Upper lobe of left lung (tissue), 6 donors: ENCODE data around the gene ZNF143. TPM values are rescaled to one million over a fixed set of nuclear protein-coding genes. Genes with fewer than 3 reads are reported as not detected.
A peak's percentile ranks its signal among the peaks of the same experiment; 100 is the strongest.

Experiments
- ATAC-seq, 2 donors: fragments of 200-7000 bp; cut with Tn5 transposase; one replicate each; pipeline ENCODE4 v1.9.1; 2022; ENCODE audit warnings: mild to moderate bottlenecking in 2 of 2, moderate library complexity in 2 of 2; ENCODE audit not compliant: low FRiP score in 2 of 2
- DNase-seq, 2 donors: peaks; one replicate each; pipeline ENCODE4 v3.0.0-alpha.2; 2019 to 2020
- H3K27ac ChIP-seq, 4 donors: fragments of 200-600 bp; sonication (generic); one replicate each; pipeline ENCODE4 v1.5.1; 2016 to 2019
- H3K27me3 ChIP-seq, 4 donors: fragments of 200-600 bp; sonication (generic); one replicate each; pipeline ENCODE4 v1.5.1; 2017 to 2019
- H3K36me3 ChIP-seq, 4 donors: fragments of 200-600 bp; sonication (generic); one replicate each; pipeline ENCODE4 v1.5.1; 2016 to 2019
- H3K4me1 ChIP-seq, 4 donors: fragments of 200-600 bp; sonication (generic); one replicate each; pipeline ENCODE4 v1.5.1; 2018 to 2019
- H3K4me3 ChIP-seq, 4 donors: fragments of 200-600 bp; sonication (generic); one replicate each; pipeline ENCODE4 v1.5.1; 2017 to 2019; ENCODE audit warnings: mild to moderate bottlenecking in 2 of 4, moderate library complexity in 1 of 4
- H3K9me3 ChIP-seq, 4 donors: fragments of 200-600 bp; sonication (generic); one replicate each; pipeline ENCODE4 v1.5.1; 2018 to 2019
- CTCF ChIP-seq, 6 experiments: fragments of 450-650 bp in 4 of 6; fragments of 200-600 bp in 2 of 6; sonication (generic) in 2 of 6; IDR thresholded peaks; one replicate each; pipeline ENCODE4 v1.5.1; 2016 to 2019; ENCODE audit warnings: antibody characterized with exemption in 6 of 6
- EP300 ChIP-seq, 4 donors: sonication (generic); formaldehyde crosslinking; IDR thresholded peaks; one replicate each; pipeline ENCODE4 v1.5.1; 2017; ENCODE audit warnings: antibody characterized with exemption in 4 of 4, control low read depth in 2 of 4
- POLR2A ChIP-seq, 4 donors: fragments of 450-650 bp; IDR thresholded peaks; one replicate each; pipeline ENCODE4 v1.5.1; 2016 to 2017; ENCODE audit warnings: antibody characterized with exemption in 4 of 4, mild to moderate bottlenecking in 2 of 4
- POLR2AphosphoS5 ChIP-seq, 2 donors: sonication (generic); formaldehyde crosslinking; IDR thresholded peaks; one replicate each; pipeline ENCODE4 v1.5.1; 2017; ENCODE audit warnings: antibody characterized with exemption in 2 of 2
- WGBS, 2 donors: methylation state at CpG; one replicate each; pipeline ENCODE4 v1.1.5; 2017 to 2018; 5-methylcytosine and 5-hydroxymethylcytosine counted together
- total RNA-seq, 6 donors: library from RNA; depleted of rRNA in 4 of 6; stranded (reverse); fragments of >200 nt in 4 of 6; gene quantifications; one replicate each; pipeline versions ENCODE4 v1.1.0 to v1.2.1, GENCODE V29; 2016 to 2021
- donor health status: DM: no; HTN: no; CAD: no; lungs with moderate emphysema.
- donor health status: DM: no; HTN: yes; CAD: no; lungs with severe emphysema.

The ZNF143 gene
- total RNA-seq = 10 to 100 TPM; 17.5 to 45.1 (median 23.9) TPM

- DNase-seq = peak in 1 of 2 donors; percentile 99
- ATAC-seq = peak; percentile 97 to 99
- TF ChIP-seq POLR2A (IDR thresholded peaks at IDR 0.05) (peak; percentile 88 to 97 (median 94)), CTCF (IDR thresholded peaks at IDR 0.05) (peak in 3 of 6 experiments; percentile 21 to 48 (median 38)), EP300 (IDR thresholded peaks at IDR 0.05) (peak in 1 of 4 donors; percentile 61), POLR2AphosphoS5 (IDR thresholded peaks at IDR 0.05) (peak; percentile 98 to 99)
- H3K27ac ChIP-seq = peak within 1 kb of the TSS; percentile 99
- no peaks in the 10 kb centered on the region for H3K9me3 ChIP-seq
- peak within 1 kb of the TSS; percentile 63 to 90 (median 74) for H3K4me3 ChIP-seq
- H3K36me3 ChIP-seq = no peaks in the 10 kb centered on the region
- no peaks in the 10 kb centered on the region for H3K27me3 ChIP-seq
- 0% methylated on average over 25 to 33 of the region's 45 CpGs for WGBS, 2 donors
- H3K4me1 ChIP-seq = peaks cover 15 to 23% (median 19%) of the 10 kb centered on the region in 4 donors
These were observed at the start of gene ZNF143 for GRCh38 chr11:9460322-9461062. Gene ZNF143, plus strand, starts transcription at chr11:9461012. Its CDS starts 10,297 bp downstream, at chr11:9471309.

GRCh38 chr11:9428706-9429105 lies 32.1 kb upstream of the ZNF143 start:
- Histone ChIP-seq H3K4me1 (no peaks in the 10 kb centered on the region), H3K36me3 (peaks cover 18 to 100% (median 77%) of the 10 kb centered on the region in 4 donors), H3K4me3 (no peak overlapping the region), H3K27ac (no peak overlapping the region), H3K9me3 (no peaks in the 10 kb centered on the region), H3K27me3 (no peaks in the 10 kb centered on the region)
- 71 to 88% methylated on average over 1 of the region's 1 CpG for WGBS, 2 donors
- TF ChIP-seq POLR2AphosphoS5 (IDR thresholded peaks at IDR 0.05) (no peak), EP300 (IDR thresholded peaks at IDR 0.05) (no peak), CTCF (IDR thresholded peaks at IDR 0.05) (no peak), POLR2A (IDR thresholded peaks at IDR 0.05) (no peak)
- DNase-seq (no peak), ATAC-seq (no peak)

- Histone ChIP-seq H3K9me3 (no peaks in the 10 kb centered on the region), H3K27me3 (no peaks in the 10 kb centered on the region), H3K36me3 (peaks cover 35 to 99% (median 82%) of the 10 kb centered on the region in 4 donors), H3K4me3 (no peak overlapping the region), H3K27ac (no peak overlapping the region), H3K4me1 (no peaks in the 10 kb centered on the region)
- DNase-seq = no peak
- TF ChIP-seq CTCF (IDR thresholded peaks at IDR 0.05) (no peak), POLR2A (IDR thresholded peaks at IDR 0.05) (no peak), EP300 (IDR thresholded peaks at IDR 0.05) (no peak), POLR2AphosphoS5 (IDR thresholded peaks at IDR 0.05) (no peak)
- 92% methylated on average over 4 of the region's 4 CpGs for WGBS, 2 donors
- no peak for ATAC-seq
These were observed 22.2 kb upstream of the ZNF143 start for GRCh38 chr11:9438611-9439010.

GRCh38 chr11:9446230-9446629 lies 14.6 kb upstream of the ZNF143 start:
- no peak overlapping the region for H3K27ac ChIP-seq
- peaks cover 16 to 51% (median 39%) of the 10 kb centered on the region in 4 donors for H3K36me3 ChIP-seq
- H3K4me3 ChIP-seq = no peak overlapping the region
- no peak for TF ChIP-seq POLR2AphosphoS5 (IDR thresholded peaks at IDR 0.05)
- TF ChIP-seq POLR2A (IDR thresholded peaks at IDR 0.05) = no peak
- TF ChIP-seq EP300 (IDR thresholded peaks at IDR 0.05) = no peak
- no peak for TF ChIP-seq CTCF (IDR thresholded peaks at IDR 0.05)
- H3K4me1 ChIP-seq = no peaks in the 10 kb centered on the region
- no peak for ATAC-seq
- no peaks in the 10 kb centered on the region for H3K27me3 ChIP-seq
- no peaks in the 10 kb centered on the region for H3K9me3 ChIP-seq
- WGBS, 2 donors = 87 to 91% methylated on average over 4 of the region's 4 CpGs
- no peak for DNase-seq
